Adrenal gland (tissue), 12 donors: Measurements from ENCODE around the gene C5AR1. TPM values are rescaled to one million over a fixed set of nuclear protein-coding genes. Genes with fewer than 3 reads are reported as not detected.
"Not testable (repeated sequence)": the region's sequence is repeated elsewhere in the genome, so short reads cannot be mapped to it uniquely, and the experiment has no call there.

Experiments used
- DNase-seq, 7 donors: peaks; one replicate each; pipeline ENCODE4 v3.0.0-alpha.2; 2019 to 2020
- H3K27ac ChIP-seq, 5 donors: fragments of 200-600 bp; sonication (generic) in 4 of 5; 1 replicate in 3 of 5; 2 replicates in 2 of 5; pipeline versions ENCODE4 v1.5.1 to v1.8.0; 2016 to 2020; ENCODE audit warnings: mild to moderate bottlenecking in 1 of 5
- H3K27me3 ChIP-seq: fragments of 200-600 bp; 2 replicates; pipeline ENCODE4 v1.8.0; 2021
- H3K36me3 ChIP-seq, 2 donors: fragments of 200-600 bp; replicated peaks in 1 of 2; 1 replicate in 1 of 2; 2 replicates in 1 of 2; pipeline versions ENCODE4 v1.5.1 to v1.8.0; 2018 to 2022
- H3K4me1 ChIP-seq, 2 donors: fragments of 200-600 bp; replicated peaks in 1 of 2; 1 replicate in 1 of 2; 2 replicates in 1 of 2; pipeline versions ENCODE4 v1.5.1 to v1.8.0; 2018 to 2021
- H3K4me3 ChIP-seq, 4 donors: fragments of 200-600 bp; sonication (generic) in 3 of 4; one replicate each; pipeline ENCODE4 v1.5.1; 2016 to 2018
- H3K9me3 ChIP-seq, 3 donors: fragments of 200-600 bp; sonication (generic) in 1 of 3; replicated peaks in 1 of 3; 1 replicate in 2 of 3; 2 replicates in 1 of 3; pipeline versions ENCODE4 v1.5.1 to v1.8.0; 2016 to 2021
- CTCF ChIP-seq, 6 experiments: fragments of 450-650 bp in 4 of 6; fragments of 200-600 bp in 2 of 6; sonication (generic) in 1 of 6; IDR thresholded peaks; 1 replicate in 5 of 6; 2 replicates in 1 of 6; pipeline versions ENCODE4 v1.5.1 to v1.8.0; 2016 to 2021; ENCODE audit warnings: antibody characterized with exemption in 6 of 6, mild to moderate bottlenecking in 2 of 6, moderate library complexity in 1 of 6
- POLR2A ChIP-seq, 2 donors: fragments of 450-650 bp; IDR thresholded peaks; one replicate each; pipeline ENCODE4 v1.6.1; 2017; ENCODE audit warnings: antibody characterized with exemption in 2 of 2, mild to moderate bottlenecking in 2 of 2, moderate library complexity in 1 of 2
- WGBS, 4 donors: extraction: QIAGEN DNeasy Blood & Tissue Kit in 2 of 4; methylation state at CpG; one replicate each; pipeline versions ENCODE4 v1.1.5 to v1.1.7; 2013 to 2017; 5-methylcytosine and 5-hydroxymethylcytosine counted together
- intact Hi-C, 2 donors: fragments of 100-400 bp; cut with DNase I; formaldehyde crosslinking; loops; one replicate each; pipeline versions ENCODE4 v1.14.1 to v1.15.0; 2022 to 2023
- polyA plus RNA-seq, 3 donors: library from polyadenylated mRNA; stranded (reverse); fragments of 200-250 nt in 2 of 3; fragments of 350-450 nt in 1 of 3; fragmentation: Illumina TruSeq in 1 of 3; extraction: RNeasy Lipid Tissue Mini Kit (QIAGEN cat#74804) in 1 of 3; gene quantifications; one replicate each; pipeline ENCODE4 v1.2.3, GENCODE V29; 2013 to 2014
- total RNA-seq, 9 donors: library from RNA; depleted of rRNA in 4 of 9; stranded (reverse); fragments of >200 nt in 4 of 9; fragments of 120-200 nt in 1 of 9; fragmentation: NEBNext Ultra II Directional in 1 of 9; extraction: Animal tissue kit (Norgen Biotek cat#: 25700) in 1 of 9; gene quantifications; one replicate each; pipeline versions ENCODE4 v1.1.0 to v1.2.4, GENCODE V29; 2013 to 2023
- donor health status: healthy with polysubstance abuse.
- donor health status: Bipolar disorder and iron deficiency.
- donor health status: DM: yes; HTN: yes; CAD: no.
- donor health status: DM: no; HTN: no; CAD: no.
- donor health status: DM: no; HTN: no; CAD: no.
- donor health status: DM: yes; HTN: yes; CAD: no.

Gene C5AR1
- total and polyA plus RNA-seq, 12 donors = 0.91 to 34.8 (median 14.6) TPM

GRCh38 chr19:47340477-47341208, 31.0 kb downstream of the C5AR1 start:
- H3K27me3 ChIP-seq = no peaks in the 10 kb centered on the region
- DNase-seq = no peak
- no peaks in the 10 kb centered on the region for H3K4me1 ChIP-seq
- no peaks in the 10 kb centered on the region for H3K36me3 ChIP-seq
- H3K9me3 ChIP-seq = no peaks in the 10 kb centered on the region
- no peak overlapping the region for H3K4me3 ChIP-seq
- intact Hi-C loops = no loop called here
- TF ChIP-seq CTCF (IDR thresholded peaks at IDR 0.05) (no peak), POLR2A (IDR thresholded peaks at IDR 0.05) (no peak)
- H3K27ac ChIP-seq = no peak overlapping the region
- WGBS, 4 donors = 89 to 94% (median 92%) methylated on average over 6 to 29 of the region's 29 CpGs

DNA sequence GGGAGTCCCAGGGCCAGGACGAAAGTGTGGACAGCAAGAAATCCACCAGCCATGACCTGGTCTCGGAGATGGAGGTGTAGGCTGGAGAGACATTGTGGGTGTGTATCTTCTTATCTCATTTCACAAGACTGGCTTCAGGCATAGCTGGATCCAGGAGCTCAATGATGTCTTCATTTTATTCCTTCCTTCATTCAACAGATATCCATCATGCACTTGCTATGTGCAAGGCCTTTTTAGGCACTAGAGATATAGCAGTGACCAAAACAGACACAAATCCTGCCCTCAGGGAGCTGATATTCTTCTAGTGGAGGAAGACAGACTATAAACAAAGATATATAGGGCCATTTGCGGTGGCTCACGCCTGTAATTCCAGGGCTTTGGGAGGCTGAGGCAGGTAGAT, 32.1 kb downstream of the C5AR1 start:
- no peak overlapping the region for H3K27ac ChIP-seq
- no peak for DNase-seq
- H3K27me3 ChIP-seq = no peaks in the 10 kb centered on the region
- no peaks in the 10 kb centered on the region for H3K4me1 ChIP-seq
- H3K36me3 ChIP-seq = no peaks in the 10 kb centered on the region
- no peaks in the 10 kb centered on the region for H3K9me3 ChIP-seq
- WGBS, 4 donors = 78 to 98% (median 86%) methylated on average over 2 to 4 of the region's 4 CpGs
- TF ChIP-seq POLR2A (IDR thresholded peaks at IDR 0.05) (no peak), CTCF (IDR thresholded peaks at IDR 0.05) (no peak)
- intact Hi-C loops = no loop called here
- no peak overlapping the region for H3K4me3 ChIP-seq

DNA sequence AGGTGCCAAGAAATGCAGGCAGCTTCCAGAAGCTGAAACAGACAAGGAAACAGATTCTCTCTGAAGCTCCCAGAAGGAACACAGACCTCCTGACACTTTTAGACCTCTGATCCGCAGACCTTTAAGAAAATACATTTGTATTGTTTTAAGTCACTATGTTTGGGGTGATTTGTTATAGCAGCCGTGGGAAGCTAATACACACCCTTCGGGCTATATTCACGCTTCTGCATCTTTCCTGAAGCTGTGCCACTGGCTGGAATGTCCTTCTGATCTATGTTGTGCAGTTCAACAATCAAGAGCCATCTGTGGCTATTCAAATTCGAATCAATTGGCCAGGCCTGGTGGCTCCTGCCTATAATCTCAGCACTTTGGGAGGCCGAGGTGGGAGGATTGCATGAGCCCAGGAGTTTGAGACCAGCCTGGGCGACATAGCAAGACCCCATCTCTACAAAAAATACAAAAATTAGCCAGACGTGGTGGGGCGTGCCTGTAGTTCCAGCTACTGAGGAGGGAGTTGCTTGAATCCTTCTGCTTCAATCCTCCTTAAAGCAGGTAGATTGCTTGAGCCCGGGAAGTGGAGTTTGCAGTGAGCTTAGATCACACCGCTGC, 33.6 kb downstream of the C5AR1 start:
- no peak for TF ChIP-seq POLR2A (IDR thresholded peaks at IDR 0.05)
- TF ChIP-seq CTCF (IDR thresholded peaks at IDR 0.05) = no peak
- intact Hi-C loops = no loop called here

DNA sequence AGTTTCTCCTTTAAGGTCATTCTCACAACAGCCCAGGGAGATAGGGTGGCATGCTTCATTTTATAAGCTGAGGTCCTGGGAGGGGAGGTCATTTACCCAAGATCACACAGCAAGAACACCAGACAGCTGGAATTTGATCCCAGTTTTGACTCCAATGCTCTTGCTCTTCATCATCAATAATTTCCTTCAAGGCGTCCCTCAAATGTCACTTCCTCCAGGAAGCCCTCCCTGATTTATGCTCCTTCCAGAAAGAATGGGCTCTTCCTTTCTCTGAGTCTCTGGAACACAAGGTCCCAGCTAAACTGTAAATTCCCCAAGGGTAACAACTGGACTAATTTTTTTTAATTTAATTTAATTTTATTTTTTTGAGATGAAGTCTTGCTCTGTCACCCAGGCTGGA, 34.8 kb downstream of the C5AR1 start:
- H3K27me3 ChIP-seq = no peaks in the 10 kb centered on the region
- intact Hi-C loops = no loop called here
- DNase-seq = no peak
- no peaks in the 10 kb centered on the region for H3K36me3 ChIP-seq
- 65 to 83% (median 77%) methylated on average over 1 of the region's 1 CpG for WGBS, 4 donors
- no peak for TF ChIP-seq CTCF (IDR thresholded peaks at IDR 0.05)
- TF ChIP-seq POLR2A (IDR thresholded peaks at IDR 0.05) = no peak
- H3K4me3 ChIP-seq = no peak overlapping the region
- H3K9me3 ChIP-seq = no peaks in the 10 kb centered on the region
- H3K27ac ChIP-seq = no peak overlapping the region
- peaks cover under 1 to 4% of the 10 kb centered on the region in 2 donors for H3K4me1 ChIP-seq

More for the DNA sequence above, 33.6 kb downstream of the C5AR1 start:
- H3K9me3 ChIP-seq = no peaks in the 10 kb centered on the region
- DNase-seq = no peak
- 80 to 83% (median 82%) methylated on average over 10 to 11 of the region's 11 CpGs for WGBS, 4 donors
- no peak overlapping the region for H3K27ac ChIP-seq
- no peak overlapping the region for H3K4me3 ChIP-seq
- H3K36me3 ChIP-seq = no peaks in the 10 kb centered on the region
- H3K4me1 ChIP-seq = no peaks in the 10 kb centered on the region
- no peaks in the 10 kb centered on the region for H3K27me3 ChIP-seq

DNA sequence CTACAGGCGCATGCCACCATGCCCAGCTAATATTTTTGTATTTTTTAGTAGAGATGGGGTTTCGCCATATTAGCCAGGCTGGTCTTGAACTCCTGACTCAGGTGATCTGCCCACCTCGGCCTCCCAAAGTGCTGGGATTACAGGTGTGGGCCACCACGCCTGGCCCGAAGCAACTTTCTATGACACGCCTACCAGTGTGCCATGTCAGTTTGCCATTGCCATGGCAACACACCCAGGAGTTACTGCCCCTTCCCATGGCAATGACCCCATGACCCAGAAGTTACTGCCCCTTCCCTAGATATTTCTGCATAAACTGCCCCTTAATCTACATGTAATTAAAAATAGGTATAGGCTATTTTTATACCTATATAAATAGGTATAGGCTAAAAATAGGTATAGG, 36.4 kb downstream of the C5AR1 start:
- WGBS, 4 donors = 80 to 91% (median 85%) methylated on average over 6 of the region's 6 CpGs
- H3K27me3 ChIP-seq, H3K4me3 ChIP-seq, intact Hi-C loops, H3K36me3 ChIP-seq, DNase-seq, H3K27ac ChIP-seq, H3K9me3 ChIP-seq: not testable (repeated sequence)
- H3K4me1 ChIP-seq = peaks cover 8 to 16% of the 10 kb centered on the region in 2 donors
